CD14-positive monocyte (primary cell): Measurements from ENCODE around the gene CDRT15. TPM values are rescaled to one million over a fixed set of nuclear protein-coding genes. Genes with fewer than 3 reads are reported as not detected.

Experiments
- DNase-seq, 3 donors: peaks; one replicate each; pipeline ENCODE4 v3.0.0-alpha.2; 2011 to 2022
- H2AFZ ChIP-seq: 2 replicates; pipeline ENCODE4 v1.6.0; 2012; ENCODE audit warnings: mild to moderate bottlenecking, low read depth, low read length, inconsistent platforms; ENCODE audit not compliant: insufficient read depth, poor library complexity, severe bottlenecking
- H3K27ac ChIP-seq, 2 donors: 1 replicate in 1 of 2; 2 replicates in 1 of 2; pipeline ENCODE4 v1.5.1; 2012 to 2013; ENCODE audit warnings: low read length in 2 of 2, control low read depth in 1 of 2, inconsistent platforms in 1 of 2, low read depth in 1 of 2, mild to moderate bottlenecking in 1 of 2
- H3K27me3 ChIP-seq, 2 donors: one replicate each; pipeline versions ENCODE4 v1.6.0 to v1.6.1; 2011 to 2013; ENCODE audit warnings: low read length in 2 of 2; ENCODE audit not compliant: control insufficient read depth in 2 of 2, insufficient read depth in 2 of 2
- H3K36me3 ChIP-seq, 2 donors: replicated peaks in 1 of 2; 1 replicate in 1 of 2; 2 replicates in 1 of 2; pipeline versions ENCODE4 v1.5.1 to v1.6.1; 2012 to 2013; ENCODE audit warnings: low read length in 2 of 2, control low read depth in 1 of 2, inconsistent platforms in 1 of 2, mild to moderate bottlenecking in 1 of 2; ENCODE audit not compliant: insufficient read depth in 2 of 2, control insufficient read depth in 1 of 2
- H3K4me1 ChIP-seq, 2 donors: 1 replicate in 1 of 2; 2 replicates in 1 of 2; pipeline versions ENCODE4 v1.5.1 to v1.6.1; 2012 to 2013; ENCODE audit warnings: low read length in 2 of 2, control low read depth in 1 of 2, inconsistent platforms in 1 of 2, mild to moderate bottlenecking in 1 of 2, moderate library complexity in 1 of 2; ENCODE audit not compliant: insufficient read depth in 2 of 2, control insufficient read depth in 1 of 2
- H3K4me2 ChIP-seq: replicated peaks from 2 replicates; pipeline ENCODE3; 2012; ENCODE audit warnings: low read length, moderate library complexity, mild to moderate bottlenecking; ENCODE audit not compliant: poor library complexity, severe bottlenecking; ENCODE audit errors: extremely low read depth
- H3K4me3 ChIP-seq, 3 experiments: fragments of 200-600 bp in 1 of 3; sonication (generic) in 1 of 3; replicated peaks in 1 of 3; 1 replicate in 2 of 3; 2 replicates in 1 of 3; pipeline ENCODE4 v1.5.1; 2011 to 2013; ENCODE audit warnings: low read length in 3 of 3, mild to moderate bottlenecking in 3 of 3, control low read depth in 2 of 3, low read depth in 2 of 3, inconsistent platforms in 1 of 3, moderate library complexity in 1 of 3
- H3K79me2 ChIP-seq: 2 replicates; pipeline ENCODE4 v1.6.0; 2012; ENCODE audit warnings: mild to moderate bottlenecking, control low read depth, inconsistent platforms, low read length, moderate library complexity; ENCODE audit not compliant: insufficient read depth
- H3K9ac ChIP-seq: 2 replicates; pipeline ENCODE4 v1.6.0; 2017; ENCODE audit warnings: low read length, mild to moderate bottlenecking; ENCODE audit not compliant: insufficient read depth, poor library complexity, severe bottlenecking
- H3K9me3 ChIP-seq, 2 donors: replicated peaks in 1 of 2; 1 replicate in 1 of 2; 2 replicates in 1 of 2; pipeline versions ENCODE4 v1.5.1 to v1.6.1; 2012 to 2013; ENCODE audit warnings: low read length in 2 of 2, control low read depth in 1 of 2; ENCODE audit not compliant: control insufficient read depth in 1 of 2, insufficient read depth in 1 of 2
- H4K20me1 ChIP-seq: 2 replicates; pipeline ENCODE4 v1.6.0; 2012; ENCODE audit warnings: mild to moderate bottlenecking, low read length, control low read depth, moderate library complexity; ENCODE audit not compliant: insufficient read depth
- H3K27ac Mint-ChIP-seq, 7 donors: one replicate each; pipeline ENCODE4 v1.8.0; 2020; ENCODE audit warnings: mild to moderate bottlenecking in 7 of 7, mixed read lengths in 7 of 7, moderate library complexity in 6 of 7, inconsistent platforms in 2 of 7
- H3K27me3 Mint-ChIP-seq, 3 donors: one replicate each; pipeline ENCODE4 v1.8.0; 2021 to 2022; ENCODE audit warnings: low read depth in 3 of 3, mild to moderate bottlenecking in 3 of 3, mixed read lengths in 3 of 3, moderate library complexity in 3 of 3, inconsistent platforms in 1 of 3
- H3K36me3 Mint-ChIP-seq, 2 donors: one replicate each; pipeline ENCODE4 v1.8.0; 2020; ENCODE audit warnings: mixed read lengths in 2 of 2, inconsistent platforms in 1 of 2, mild to moderate bottlenecking in 1 of 2
- H3K4me1 Mint-ChIP-seq: one replicate; pipeline ENCODE4 v1.8.0; 2020; ENCODE audit warnings: mild to moderate bottlenecking, mixed read lengths
- H3K4me3 Mint-ChIP-seq, 2 donors: one replicate each; pipeline ENCODE4 v1.8.0; 2020; ENCODE audit warnings: mild to moderate bottlenecking in 2 of 2, mixed read lengths in 2 of 2, moderate library complexity in 1 of 2
- H3K9me3 Mint-ChIP-seq, 7 donors: one replicate each; pipeline ENCODE4 v1.8.0; 2020 to 2022; ENCODE audit warnings: mixed read lengths in 7 of 7, mild to moderate bottlenecking in 6 of 7, moderate library complexity in 6 of 7, inconsistent platforms in 2 of 7
- CTCF ChIP-seq: fragments of 200-600 bp; IDR thresholded peaks from one replicate; pipeline ENCODE4 v1.8.0; 2022; ENCODE audit warnings: antibody characterized with exemption, mild to moderate bottlenecking
- WGBS: methylation state at CpG from one replicate; pipeline ENCODE4 v1.1.5; 2013; ENCODE audit warnings: missing lambda C conversion rate; ENCODE audit not compliant: insufficient coverage; 5-methylcytosine and 5-hydroxymethylcytosine counted together
- intact Hi-C, 2 donors: fragments of 100-400 bp; cut with micrococcal nuclease; formaldehyde crosslinking; loops; one replicate each; pipeline versions ENCODE4 v1.15.0 to v1.15.1; 2023
- polyA plus RNA-seq, 3 donors: library from polyadenylated mRNA; depleted of rRNA in 1 of 3; unstranded in 2 of 3; stranded (reverse) in 1 of 3; fragments of 300-500 nt in 2 of 3; fragments of >200 nt in 1 of 3; fragmentation: Illumina TruSeq in 2 of 3; gene quantifications; 1 replicate in 2 of 3; 2 replicates in 1 of 3; pipeline ENCODE4 v1.2.3, GENCODE V29; 2012 to 2021

CDRT15 gene
- polyA plus RNA-seq, 3 donors = not detected

- Mint-ChIP-seq H3K4me3 (no peak overlapping the region), H3K27me3 (peaks cover 0 to 3% (median 3%) of the 10 kb centered on the region in 3 donors), H3K9me3 (peaks cover 0 to 2% (median 0%) of the 10 kb centered on the region in 7 donors), H3K36me3 (peaks cover 50 to 56% of the 10 kb centered on the region in 2 donors), H3K4me1 (peaks cover 29% of the 10 kb centered on the region), H3K27ac (peak overlapping the region in 1 of 7 donors; percentile 69)
- no peaks in the 10 kb centered on the region for H4K20me1 ChIP-seq
- no peaks in the 10 kb centered on the region for H3K9me3 ChIP-seq
- no peaks in the 10 kb centered on the region for H3K79me2 ChIP-seq
- intact Hi-C loops = no loop called here
- no peak overlapping the region for H3K4me3 ChIP-seq
- DNase-seq = no peak
- no peak overlapping the region for H2AFZ ChIP-seq
- peaks cover 7 to 39% of the 10 kb centered on the region in 2 donors for H3K36me3 ChIP-seq
- no peak overlapping the region for H3K4me2 ChIP-seq
- TF ChIP-seq CTCF = no peak
- no peak overlapping the region for H3K9ac ChIP-seq
- WGBS = 50% methylated on average over 1 of the region's 5 CpGs
- H3K27ac ChIP-seq = no peak overlapping the region
- H3K27me3 ChIP-seq = no peaks in the 10 kb centered on the region
- H3K4me1 ChIP-seq = peaks cover 9 to 12% of the 10 kb centered on the region in 2 donors
Measured at GRCh38 chr17:14199601-14200000, 37.1 kb downstream of the CDRT15 start.

- Mint-ChIP-seq H3K9me3 (peaks cover 0 to 2% (median 0%) of the 10 kb centered on the region in 7 donors), H3K27me3 (peaks cover 0 to 6% (median 3%) of the 10 kb centered on the region in 3 donors), H3K27ac (no peak overlapping the region), H3K4me1 (peaks cover 30% of the 10 kb centered on the region), H3K36me3 (peaks cover 44 to 48% of the 10 kb centered on the region in 2 donors), H3K4me3 (no peak overlapping the region)
- H3K9ac ChIP-seq = no peak overlapping the region
- no peak overlapping the region for H3K4me3 ChIP-seq
- WGBS = no CpG with 5 or more reads among the region's 4 CpGs
- no peak for DNase-seq
- no peak overlapping the region for H3K4me2 ChIP-seq
- H3K9me3 ChIP-seq = no peaks in the 10 kb centered on the region
- no peak for TF ChIP-seq CTCF
- H3K36me3 ChIP-seq = peaks cover 7 to 31% of the 10 kb centered on the region in 2 donors
- H3K4me1 ChIP-seq = peaks cover 9 to 12% of the 10 kb centered on the region in 2 donors
- no peak overlapping the region for H2AFZ ChIP-seq
- H3K79me2 ChIP-seq = no peaks in the 10 kb centered on the region
- H3K27me3 ChIP-seq = no peaks in the 10 kb centered on the region
- intact Hi-C loops = no loop called here
- no peaks in the 10 kb centered on the region for H4K20me1 ChIP-seq
- no peak overlapping the region for H3K27ac ChIP-seq
Measured at GRCh38 chr17:14198575-14198974, 38.1 kb downstream of the CDRT15 start.
